ENCODE measurements around the gene GUCA2A.
"Not testable (repeated sequence)": the region's sequence is repeated elsewhere in the genome, so short reads cannot be mapped to it uniquely, and the experiment has no call there.

Gene GUCA2A, protein sequence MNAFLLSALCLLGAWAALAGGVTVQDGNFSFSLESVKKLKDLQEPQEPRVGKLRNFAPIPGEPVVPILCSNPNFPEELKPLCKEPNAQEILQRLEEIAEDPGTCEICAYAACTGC

DNA sequence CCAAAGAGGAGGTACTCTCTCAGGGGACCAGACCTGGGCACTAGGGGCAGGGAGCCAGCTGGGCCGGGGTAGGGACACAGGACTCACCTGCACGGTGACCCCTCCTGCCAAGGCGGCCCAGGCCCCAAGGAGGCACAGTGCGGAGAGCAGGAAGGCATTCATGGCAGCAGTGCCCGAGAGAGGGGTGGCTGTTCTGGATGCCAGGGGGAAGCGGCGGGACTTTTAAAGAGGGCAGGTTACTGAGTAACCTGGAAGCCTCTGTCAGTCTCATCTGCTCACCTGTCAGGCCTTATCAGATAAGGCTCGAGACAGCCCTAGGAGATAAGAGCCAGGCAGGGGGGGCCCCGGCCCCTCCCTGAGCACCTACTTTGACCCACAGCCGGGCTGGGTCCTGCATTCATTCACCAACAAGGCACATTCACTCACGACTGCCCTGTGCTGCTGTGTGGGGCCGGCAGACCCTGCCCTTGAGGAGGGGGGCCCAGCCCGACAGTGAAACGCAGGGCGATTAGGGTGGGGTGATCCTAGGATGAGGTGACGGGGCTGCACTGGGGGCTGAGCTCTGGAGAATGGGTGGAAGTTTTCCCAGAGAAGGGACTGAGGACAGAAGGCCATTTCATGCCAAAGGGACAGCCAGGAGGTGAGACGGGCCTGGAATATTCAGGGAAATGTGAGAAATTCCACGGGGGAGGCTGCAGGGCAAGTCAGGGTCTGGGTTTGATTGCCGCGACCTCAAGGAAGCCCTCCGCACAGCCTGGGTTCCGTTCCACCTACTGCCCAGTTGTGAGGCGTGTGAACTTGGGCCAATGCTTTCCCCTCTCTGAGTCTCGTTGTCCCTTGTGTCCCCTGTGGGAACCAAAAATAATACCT lies at the start of gene GUCA2A:
TSS of gene GUCA2A (minus strand) at position 195 of the 870 bp plus-strand sequence. CDS start at position 162, 33 bp downstream.
- FAIRE-seq: no peak
- no peak for DNase-seq (ENCODE audit: insufficient read length, low spot score)

DNA sequence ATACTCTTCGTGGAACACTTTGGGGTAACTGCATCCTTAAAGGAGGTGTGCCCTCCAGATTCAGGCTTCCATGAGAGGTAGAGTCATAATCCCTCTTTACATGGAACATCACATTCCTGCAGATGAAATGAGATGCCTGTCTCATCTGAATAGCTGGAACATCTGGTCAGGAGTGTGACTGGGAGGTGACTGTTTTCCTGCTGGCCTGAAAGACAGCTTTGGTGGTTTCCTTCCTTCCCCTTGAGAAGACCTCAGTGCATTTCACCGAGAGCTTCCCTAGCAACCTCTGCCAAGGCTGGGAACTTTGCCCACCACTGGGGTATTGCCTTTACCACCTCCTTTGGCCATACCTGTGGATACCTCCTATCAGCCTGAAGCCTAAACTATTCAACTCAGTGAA lies 46.7 kb upstream of the GUCA2A start:
- no peak for FAIRE-seq
- no peak for DNase-seq (ENCODE audit: insufficient read length, low spot score)

DNA sequence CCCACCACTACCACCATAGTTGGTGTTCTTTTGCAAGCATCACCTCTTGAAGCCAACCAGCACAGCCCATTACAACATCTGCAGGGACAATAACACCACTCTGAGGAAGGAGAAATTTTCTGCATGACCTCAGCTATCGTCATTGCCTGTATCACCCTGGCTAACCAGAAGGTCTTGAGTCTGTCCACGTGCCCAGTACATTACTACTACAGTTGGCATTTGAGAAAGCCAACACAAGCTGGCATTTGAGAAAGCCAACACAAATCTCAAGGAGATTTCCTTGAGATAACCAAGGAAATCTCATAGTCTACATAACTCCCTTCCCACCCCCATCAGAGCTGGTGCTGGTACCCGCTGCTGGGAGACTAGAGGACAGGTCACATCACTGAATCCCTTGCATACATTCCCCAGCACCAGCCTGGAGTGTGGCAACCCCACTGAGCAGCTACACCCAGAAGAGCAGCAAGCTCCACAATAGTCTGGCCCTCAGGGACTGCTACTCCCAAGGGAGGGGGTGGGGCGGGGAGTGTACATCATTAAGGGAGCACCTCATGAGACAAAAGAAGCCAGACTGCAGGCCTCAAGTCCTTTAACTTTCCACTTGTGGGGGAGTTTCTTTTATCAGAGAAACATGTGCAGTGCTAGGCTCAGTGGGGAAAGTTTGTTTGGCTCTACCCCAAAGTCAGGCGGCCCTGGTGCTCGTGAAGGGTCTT lies 46.0 kb upstream of the GUCA2A start:
- DNase-seq (ENCODE audit: insufficient read length, low spot score) (no peak), FAIRE-seq (no peak)

DNA sequence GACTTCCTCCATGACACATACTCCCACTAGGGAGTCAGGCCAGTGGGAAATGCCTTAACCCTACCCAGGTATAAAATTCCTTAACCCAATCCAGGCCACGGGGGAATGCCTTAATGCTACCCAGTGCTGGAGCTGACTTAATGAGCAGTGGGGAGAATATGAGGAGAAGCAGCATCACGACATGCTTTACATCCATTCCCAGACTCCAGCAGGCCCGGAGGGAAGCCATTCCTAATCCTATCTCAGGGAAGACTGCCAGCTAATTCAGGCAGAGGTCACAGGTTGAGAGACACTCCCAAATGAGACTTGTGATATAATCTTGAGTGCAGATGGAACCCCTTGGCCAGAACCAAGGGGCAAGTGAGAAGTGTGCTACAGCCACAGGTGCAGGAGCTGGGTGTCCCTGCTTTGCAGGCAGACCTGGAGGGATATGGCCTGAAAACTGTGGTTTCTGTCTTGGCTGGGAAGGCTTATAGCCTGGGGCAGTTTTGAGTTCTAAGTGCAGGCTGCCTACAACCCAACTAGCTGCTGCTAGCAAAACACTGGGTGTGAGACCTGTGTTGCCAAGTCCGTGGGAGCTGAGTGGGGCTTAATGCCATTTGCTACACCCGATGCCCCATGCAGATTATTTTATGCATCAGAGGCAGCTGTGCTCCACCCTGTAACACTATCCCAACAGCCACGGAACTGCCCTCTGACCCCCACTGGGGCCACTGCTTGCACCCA lies 45.1 kb upstream of the GUCA2A start:
- no peak for DNase-seq (ENCODE audit: insufficient read length, low spot score)

DNA sequence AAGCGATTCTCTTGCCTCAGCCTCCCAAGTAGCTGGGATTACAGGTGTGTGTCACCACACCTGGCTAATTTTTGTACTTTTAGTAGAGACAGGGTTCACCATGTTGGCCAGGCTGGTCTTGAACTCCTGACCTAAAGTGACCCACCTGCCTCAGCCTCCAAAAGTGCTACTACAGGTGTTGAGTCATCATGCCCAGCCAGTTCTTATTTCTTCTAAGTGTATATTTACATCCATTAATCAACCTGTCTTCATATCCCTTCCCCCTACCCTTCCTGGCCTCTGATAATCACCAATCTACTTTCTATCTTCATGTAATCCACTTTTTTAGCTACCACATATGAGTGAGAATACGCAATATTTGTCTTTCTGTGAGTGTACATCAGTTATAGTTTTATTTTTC lies 42.4 kb upstream of the GUCA2A start:
- not testable (repeated sequence) for DNase-seq (ENCODE audit: insufficient read length, low spot score); FAIRE-seq

More for the DNA sequence above, 45.1 kb upstream of the GUCA2A start:
- no peak for FAIRE-seq

DNA sequence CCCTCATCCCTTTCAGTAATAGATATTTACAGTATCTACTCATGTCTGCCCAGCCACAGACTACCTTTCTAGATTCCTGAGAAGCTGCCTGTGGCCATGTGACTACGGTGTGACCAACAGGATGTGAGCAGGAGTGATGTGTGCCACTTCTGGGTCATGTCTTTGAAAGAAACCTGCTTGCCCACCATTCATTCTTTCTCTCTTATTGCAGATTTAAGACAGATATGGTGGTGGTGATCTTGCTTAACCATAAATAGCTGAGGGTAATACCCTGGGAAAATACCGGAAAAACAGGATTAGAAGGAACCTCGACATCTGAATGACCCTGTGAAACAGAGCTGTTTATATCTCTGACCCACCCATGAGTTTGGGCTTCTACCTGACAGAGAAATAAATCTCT lies 41.6 kb upstream of the GUCA2A start:
- DNase-seq (ENCODE audit: insufficient read length, low spot score) (no peak), FAIRE-seq (no peak)

DNA sequence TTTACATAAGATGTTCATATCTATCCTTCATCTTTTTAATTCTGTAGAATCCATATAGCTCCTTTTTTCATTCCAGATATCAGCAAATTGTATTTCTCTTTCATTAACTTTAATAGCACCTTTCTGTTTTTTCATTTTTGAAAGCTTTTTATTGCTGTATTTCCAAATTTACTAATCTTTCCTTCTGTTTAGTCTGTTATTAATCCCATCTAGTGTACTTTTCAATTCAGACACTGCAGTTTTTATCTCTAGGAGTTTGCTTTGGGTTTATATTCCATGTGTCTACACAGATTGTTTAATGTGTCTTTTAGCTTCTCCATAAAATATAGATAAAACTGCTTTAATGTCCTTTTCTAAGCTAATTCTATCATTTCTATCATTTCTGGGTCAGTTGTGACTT lies 37.4 kb upstream of the GUCA2A start:
- DNase-seq (ENCODE audit: insufficient read length, low spot score) (no peak), FAIRE-seq (no peak)

DNA sequence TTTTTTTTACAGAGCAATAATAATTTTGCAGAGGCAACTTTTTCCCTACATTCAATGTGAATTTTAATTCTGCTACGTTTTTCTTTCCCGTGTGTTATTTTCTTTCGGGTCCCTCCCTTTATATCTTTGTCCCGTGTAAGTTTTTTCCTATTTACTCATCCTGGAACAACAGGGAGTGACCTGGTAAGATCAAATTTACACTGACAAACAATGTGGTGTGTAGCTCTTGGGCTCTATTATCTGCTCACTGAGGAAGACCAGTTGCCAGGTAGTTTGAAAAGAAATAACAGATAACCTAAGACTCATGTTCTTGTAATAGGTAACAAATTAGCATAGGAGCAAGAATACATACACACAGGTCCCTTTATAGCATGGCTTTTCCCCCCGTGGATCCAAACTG lies 33.7 kb upstream of the GUCA2A start:
- no peak for FAIRE-seq
- DNase-seq (ENCODE audit: insufficient read length, low spot score): no peak

DNA sequence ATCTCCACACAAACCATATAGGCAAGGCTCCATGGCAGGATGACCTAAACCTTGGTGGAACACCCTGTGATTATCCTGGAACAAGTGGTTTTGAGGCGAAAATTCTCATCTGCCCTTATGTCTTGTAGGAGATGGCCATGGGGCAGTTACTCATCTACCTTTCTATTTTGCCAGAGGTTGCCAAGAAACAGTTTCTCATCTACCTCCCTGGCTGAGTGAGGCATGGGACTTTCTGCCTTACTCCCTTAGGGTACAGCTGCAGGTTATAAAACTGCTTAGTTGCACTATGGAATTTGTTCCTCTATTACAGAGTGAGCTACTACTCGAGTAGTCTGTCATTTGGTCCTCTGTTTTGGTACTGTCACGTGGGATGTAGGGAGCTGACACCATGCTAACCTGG lies 31.3 kb upstream of the GUCA2A start:
- no peak for DNase-seq (ENCODE audit: insufficient read length, low spot score)
- no peak for FAIRE-seq

DNA sequence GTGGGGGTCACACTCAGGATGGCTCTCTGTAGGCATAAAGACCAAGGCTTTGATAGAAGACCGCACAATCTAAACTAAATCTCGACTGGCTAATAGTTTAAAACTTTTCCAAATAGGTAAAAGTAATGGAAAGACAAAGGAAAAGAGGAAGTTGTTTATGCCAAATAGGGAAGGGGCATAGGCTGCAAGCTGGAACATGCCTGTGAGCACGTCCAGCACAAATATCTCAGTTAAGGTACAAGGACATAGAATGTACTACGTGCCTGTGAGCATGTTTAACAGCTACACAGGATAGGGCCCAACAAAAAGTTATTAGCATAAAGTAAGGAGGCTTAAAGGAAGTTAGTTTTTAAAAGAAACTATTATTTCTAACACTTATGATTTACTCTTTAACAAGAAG lies 27.6 kb upstream of the GUCA2A start:
- no peak for DNase-seq (ENCODE audit: insufficient read length, low spot score)
- FAIRE-seq: no peak

DNA sequence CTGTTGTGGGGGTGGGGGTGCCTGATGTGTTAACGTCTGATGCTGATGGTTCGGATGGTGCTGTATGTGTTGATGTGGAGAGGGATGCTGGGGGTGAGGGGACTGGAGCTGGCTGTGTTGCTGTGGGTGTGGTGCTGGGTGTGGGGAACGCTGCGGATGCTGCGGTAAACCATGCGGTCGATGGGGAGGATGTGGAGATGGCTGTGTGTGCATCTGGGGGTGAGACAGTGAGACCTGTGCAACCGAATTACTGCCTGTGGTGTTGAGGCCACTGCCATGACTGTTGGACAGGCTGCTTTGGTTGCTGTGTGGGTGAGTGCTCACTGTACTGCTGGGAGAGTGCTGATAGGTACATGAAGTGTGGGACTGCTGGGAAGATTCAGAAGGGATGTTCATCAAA lies 26.8 kb upstream of the GUCA2A start:
- FAIRE-seq: no peak

DNA sequence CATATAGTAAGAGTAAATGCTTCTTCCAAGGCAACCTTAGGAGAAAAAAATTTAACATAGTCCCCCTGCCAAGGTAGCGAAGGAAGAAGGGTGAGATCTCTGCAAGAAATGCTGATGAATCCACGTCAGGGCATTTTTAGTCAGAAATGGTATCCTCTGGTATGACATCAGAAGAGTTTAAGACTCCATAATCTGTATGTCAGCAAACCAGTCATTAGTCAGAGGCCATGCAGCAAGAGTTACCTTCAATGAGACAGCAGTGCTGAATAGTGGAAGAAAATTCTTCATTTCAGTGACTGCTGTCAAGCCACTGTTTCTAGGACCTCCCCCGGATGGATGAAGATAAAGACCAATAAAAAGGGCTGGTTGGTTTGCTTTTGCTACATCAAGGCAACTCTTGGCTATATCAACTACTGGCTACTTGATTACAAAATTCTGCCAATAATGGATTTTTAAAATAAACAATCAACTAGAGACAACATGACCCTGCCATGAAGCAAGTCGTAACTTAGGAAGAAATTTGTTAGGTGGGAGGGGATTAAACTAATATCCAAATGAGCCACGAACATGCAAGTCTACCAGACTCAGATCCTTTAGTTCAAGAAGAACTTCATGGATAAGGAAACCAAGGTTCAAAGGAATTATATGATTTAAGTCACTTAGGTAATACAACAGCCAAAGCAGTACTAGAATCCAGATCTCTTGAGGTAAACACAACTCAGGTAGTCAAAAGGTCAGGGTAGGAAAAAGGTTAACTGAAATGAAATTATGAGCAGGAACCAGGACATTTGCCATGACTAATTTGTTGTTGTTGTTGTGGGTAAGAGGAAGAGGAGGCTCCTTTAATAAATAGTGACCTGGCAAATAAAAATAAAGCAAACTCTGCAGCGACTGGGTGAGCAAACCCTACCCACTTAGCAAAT lies 25.6 kb upstream of the GUCA2A start:
- FAIRE-seq: no peak
- no peak for DNase-seq (ENCODE audit: insufficient read length, low spot score)

More for the DNA sequence above, 26.8 kb upstream of the GUCA2A start:
- DNase-seq (ENCODE audit: insufficient read length, low spot score): no peak

DNA sequence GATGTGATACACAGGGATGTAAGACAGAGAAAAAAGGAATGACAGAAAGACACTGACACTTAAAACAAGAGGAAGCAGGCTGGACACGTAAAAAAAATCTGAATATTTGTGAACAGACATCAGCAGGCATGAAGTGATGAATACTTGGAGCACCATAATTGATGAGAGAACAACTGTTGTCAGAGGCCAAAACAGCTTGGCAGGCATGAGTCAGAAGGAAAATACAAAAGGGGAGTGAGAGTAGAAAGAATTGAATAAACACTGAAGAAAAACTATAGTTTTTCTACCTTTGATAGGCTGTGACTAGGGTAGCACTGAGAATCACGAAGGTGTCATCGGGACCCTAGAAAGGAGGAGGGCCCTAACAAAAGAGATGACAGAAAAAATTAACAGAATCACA lies 21.6 kb upstream of the GUCA2A start:
- DNase-seq (ENCODE audit: insufficient read length, low spot score) (no peak), FAIRE-seq (no peak)

DNA sequence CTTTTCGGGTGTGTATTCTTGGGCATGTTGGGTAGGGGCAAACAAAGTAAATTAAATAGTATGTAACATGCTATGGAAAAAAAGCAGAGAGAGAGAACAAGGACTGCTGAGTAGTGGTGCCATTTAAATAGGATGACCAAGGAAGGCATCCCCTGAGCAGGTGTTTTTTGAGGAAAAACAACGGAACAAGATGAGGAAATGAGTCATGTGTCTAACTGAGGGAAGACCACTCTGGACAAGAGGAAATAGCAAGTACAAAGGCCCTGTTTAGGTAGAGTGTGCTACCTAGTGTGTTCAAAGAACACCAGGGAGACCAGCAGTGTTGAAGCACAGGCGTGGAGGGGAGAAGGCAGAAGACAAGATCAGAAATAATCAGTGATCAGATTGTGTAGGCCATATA lies 20.1 kb upstream of the GUCA2A start:
- FAIRE-seq: no peak
- DNase-seq (ENCODE audit: insufficient read length, low spot score): no peak

DNA sequence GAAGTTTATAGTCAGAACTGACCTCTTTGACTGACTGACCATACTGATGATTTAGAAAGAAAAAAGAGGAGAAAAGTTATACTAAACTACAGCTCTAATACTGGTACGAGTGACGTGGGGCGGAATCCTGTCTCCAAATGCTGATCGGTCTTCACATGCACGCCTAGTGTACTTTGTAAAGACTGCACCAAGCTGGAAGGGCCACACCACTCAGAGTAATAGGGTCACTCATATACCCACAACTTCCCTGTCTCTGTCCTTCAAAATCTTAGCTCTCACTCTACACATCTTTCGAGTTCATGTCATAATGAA lies 19.4 kb upstream of the GUCA2A start:
- FAIRE-seq (no peak), DNase-seq (ENCODE audit: insufficient read length, low spot score) (no peak)

DNA sequence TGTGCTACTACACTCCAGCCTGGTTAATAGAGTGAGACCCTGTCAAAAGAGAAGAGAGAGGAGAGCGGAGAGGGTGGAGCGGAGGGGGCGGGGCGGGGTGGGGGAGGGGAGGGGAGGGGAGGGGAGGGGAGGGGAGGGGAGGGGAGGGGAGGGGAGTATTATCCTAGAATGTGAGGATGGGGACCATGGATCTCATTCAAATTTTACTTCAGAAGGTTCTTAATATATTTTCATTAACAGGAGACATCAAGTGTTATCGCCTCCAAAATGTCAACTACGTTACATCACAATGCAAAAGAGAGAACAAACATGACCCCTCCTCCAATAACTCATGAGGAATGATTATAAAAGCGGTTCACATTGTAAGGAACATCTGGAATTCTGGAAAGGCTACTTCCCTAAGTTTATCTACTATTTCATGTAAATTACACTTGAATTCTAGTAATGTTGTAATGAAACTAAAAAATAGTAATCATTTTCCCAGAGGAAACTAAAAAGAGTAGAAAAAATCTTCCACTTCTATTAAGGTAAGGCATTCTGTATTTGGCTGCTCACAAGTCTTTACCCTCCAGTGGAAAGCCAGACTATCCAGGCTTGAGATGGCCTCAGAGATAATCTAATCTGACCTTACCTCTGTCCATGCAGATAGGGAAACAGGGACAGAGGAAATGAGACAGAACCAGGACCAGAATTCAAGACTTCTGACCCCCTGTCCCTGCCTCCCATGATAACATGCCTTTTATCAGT lies 18.8 kb upstream of the GUCA2A start:
- DNase-seq (ENCODE audit: insufficient read length, low spot score) (no peak), FAIRE-seq (no peak)

DNA sequence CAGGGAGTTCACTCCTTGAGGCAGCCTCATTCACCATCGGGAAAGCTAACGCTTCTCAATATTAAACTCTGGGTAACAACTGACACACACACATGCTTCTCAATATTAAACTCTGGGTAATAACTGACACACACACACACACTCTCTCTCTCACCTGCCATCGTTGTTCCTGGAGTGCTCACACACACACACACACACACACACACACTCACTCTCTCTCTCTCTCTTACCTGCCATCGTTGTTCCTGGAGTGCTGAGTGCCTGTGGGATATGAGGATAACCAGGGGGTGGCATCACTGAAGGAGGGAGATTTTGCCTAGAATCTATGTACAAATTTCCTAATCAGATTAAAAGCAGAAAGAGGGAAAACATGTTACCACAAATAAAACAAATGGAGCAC lies 17.1 kb upstream of the GUCA2A start:
- DNase-seq (ENCODE audit: insufficient read length, low spot score): no peak
- FAIRE-seq: no peak

DNA sequence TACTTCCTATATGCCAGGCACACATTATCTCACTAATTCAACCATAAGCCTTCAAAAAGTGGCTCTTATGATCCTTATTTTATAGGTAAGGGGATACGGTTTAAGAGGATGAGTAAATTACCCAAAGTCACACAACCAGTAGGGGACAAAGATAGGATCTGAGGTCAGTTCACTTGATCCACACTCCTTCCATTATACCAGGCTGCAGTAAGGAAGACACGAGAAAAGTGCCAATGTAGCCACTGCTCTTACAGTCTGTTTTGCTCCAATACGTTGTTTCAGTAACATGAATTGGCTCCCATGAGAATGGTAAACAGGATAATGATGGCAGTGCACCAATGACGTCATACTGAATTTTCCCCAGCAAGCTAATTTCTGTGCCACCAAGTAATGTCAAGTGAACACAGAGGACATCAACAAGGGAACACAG lies 15.4 kb upstream of the GUCA2A start:
- DNase-seq (ENCODE audit: insufficient read length, low spot score): no peak
- no peak for FAIRE-seq

DNA sequence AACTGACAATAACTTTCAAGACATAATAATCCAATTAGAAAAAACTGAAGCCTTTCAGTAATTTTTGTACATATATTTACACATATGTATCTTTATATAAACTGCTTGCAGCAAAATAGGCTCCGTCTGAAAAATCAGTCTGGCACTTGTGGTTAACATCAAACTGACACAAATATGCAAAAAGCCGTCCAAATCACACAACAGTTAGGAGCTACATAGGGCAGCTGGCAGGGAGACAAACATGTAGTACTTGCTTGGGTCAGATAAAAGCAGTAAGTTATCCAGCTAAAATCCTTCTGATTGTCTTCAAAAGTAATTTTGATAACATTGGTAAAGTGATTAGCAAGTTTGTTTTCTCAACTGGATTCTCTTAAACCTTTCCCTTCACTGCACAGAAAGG lies 14.7 kb upstream of the GUCA2A start:
- no peak for FAIRE-seq

DNA sequence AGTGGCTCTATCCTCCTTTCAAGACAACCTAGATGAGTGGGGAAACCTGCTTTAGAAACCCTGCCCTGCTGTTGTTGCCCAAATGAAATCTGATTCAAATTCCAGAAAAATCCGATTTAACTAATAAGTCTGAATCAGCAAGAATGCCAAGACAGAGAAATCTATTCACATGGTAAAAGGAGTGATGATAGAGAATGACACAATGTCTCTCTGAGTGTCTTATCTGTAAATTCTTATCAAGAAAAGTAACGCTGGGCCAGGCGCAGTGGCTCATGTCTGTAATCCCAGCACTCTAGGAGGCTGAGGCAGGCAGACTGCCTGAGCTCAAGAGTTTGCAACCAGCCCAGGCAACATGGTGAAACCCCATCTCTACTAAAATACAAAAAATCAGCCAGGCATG lies 13.7 kb upstream of the GUCA2A start:
- DNase-seq (ENCODE audit: insufficient read length, low spot score): no peak
- no peak for FAIRE-seq

More for the DNA sequence above, 14.7 kb upstream of the GUCA2A start:
- no peak for DNase-seq (ENCODE audit: insufficient read length, low spot score)

Data from HTR-8/SVneo (cell line).